HEK293T (cell line): ENCODE results near the gene LAMTOR4.

Experiments used
- BHLHE40 ChIP-seq: fragments of 450-650 bp; IDR thresholded peaks from 2 replicates; pipeline ENCODE4 v1.6.1; 2016; ENCODE audit warnings: mild to moderate bottlenecking, moderate library complexity, borderline replicate concordance
- FOXA1 ChIP-seq: fragments of 450-650 bp; IDR thresholded peaks from 2 replicates; pipeline ENCODE4 v1.6.1; 2016; ENCODE audit warnings: mild to moderate bottlenecking
- FOXK2 ChIP-seq: fragments of 450-650 bp; IDR thresholded peaks from 2 replicates; pipeline ENCODE4 v1.6.1; 2016; ENCODE audit warnings: mild to moderate bottlenecking
- FOXM1 ChIP-seq: fragments of 450-650 bp; IDR thresholded peaks from 2 replicates; pipeline ENCODE4 v1.6.1; 2017; ENCODE audit warnings: mild to moderate bottlenecking, borderline replicate concordance
- L3MBTL2 ChIP-seq: fragments of 450-650 bp; conservative IDR thresholded peaks from 2 replicates; pipeline ENCODE4 v1.6.1; 2016; ENCODE audit warnings: mild to moderate bottlenecking
- NFRKB ChIP-seq: fragments of 450-650 bp; IDR thresholded peaks from 2 replicates; pipeline ENCODE4 v1.6.1; 2016; ENCODE audit warnings: mild to moderate bottlenecking, moderate library complexity
- PKNOX1 ChIP-seq: fragments of 450-650 bp; IDR thresholded peaks from 2 replicates; pipeline ENCODE4 v1.6.1; 2016
- SP1 ChIP-seq: fragments of 450-650 bp; IDR thresholded peaks from 2 replicates; pipeline ENCODE4 v1.6.1; 2017
- SUZ12 ChIP-seq: fragments of 450-650 bp; IDR thresholded peaks from 2 replicates; pipeline ENCODE4 v1.6.1; 2016; ENCODE audit warnings: mild to moderate bottlenecking
- ZNF384 ChIP-seq: fragments of 450-650 bp; IDR thresholded peaks from 2 replicates; pipeline ENCODE4 v1.6.1; 2016

DNA sequence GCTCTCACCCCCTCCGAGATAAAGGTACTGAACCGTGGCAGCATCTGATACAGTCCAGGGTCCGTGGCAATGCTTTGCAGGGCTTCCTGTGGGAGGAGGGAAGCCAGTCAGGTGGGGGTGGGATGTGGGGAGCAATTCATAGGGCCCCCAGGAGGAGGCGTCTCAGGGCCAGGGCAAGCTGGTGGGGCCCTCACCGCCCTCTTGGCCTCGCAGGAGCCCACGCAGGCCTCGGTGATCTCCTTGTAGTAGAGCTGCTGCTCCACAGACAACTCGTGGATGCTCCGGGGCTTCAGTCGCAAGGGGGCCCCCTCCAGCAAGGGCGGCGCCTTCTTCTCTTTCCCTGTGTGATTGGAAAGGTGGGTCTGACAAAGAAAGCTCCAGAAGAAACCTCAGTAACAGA, 36.8 kb upstream of the LAMTOR4 start:
- TF ChIP-seq ZNF384 (no peak), BHLHE40 (no peak), PKNOX1 (no peak), L3MBTL2 (no peak), FOXK2 (no peak), NFRKB (no peak), FOXM1 (no peak), FOXA1 (no peak), SUZ12 (no peak), SP1 (no peak)
